Stimulated activated naive CD8-positive, alpha-beta T cell treated with anti-CD3 and anti-CD28 coated beads, Interleukin-15, Interleukin-2, amounts not matched to agents 100 U/mL and 50 U/mL, for 24 hours (primary cell): ENCODE data around the gene TIMM44.
"Not testable (repeated sequence)": the region's sequence is repeated elsewhere in the genome, so short reads cannot be mapped to it uniquely, and the experiment has no call there.

ENCODE experiments used
- ATAC-seq: fragments of 150-1000 bp; cut with Tn5 transposase; one replicate; pipeline ENCODE4 v1.10.0; 2021
- DNase-seq: peaks from one replicate; pipeline ENCODE4 v3.0.0; 2021

The TIMM44 gene

DNA sequence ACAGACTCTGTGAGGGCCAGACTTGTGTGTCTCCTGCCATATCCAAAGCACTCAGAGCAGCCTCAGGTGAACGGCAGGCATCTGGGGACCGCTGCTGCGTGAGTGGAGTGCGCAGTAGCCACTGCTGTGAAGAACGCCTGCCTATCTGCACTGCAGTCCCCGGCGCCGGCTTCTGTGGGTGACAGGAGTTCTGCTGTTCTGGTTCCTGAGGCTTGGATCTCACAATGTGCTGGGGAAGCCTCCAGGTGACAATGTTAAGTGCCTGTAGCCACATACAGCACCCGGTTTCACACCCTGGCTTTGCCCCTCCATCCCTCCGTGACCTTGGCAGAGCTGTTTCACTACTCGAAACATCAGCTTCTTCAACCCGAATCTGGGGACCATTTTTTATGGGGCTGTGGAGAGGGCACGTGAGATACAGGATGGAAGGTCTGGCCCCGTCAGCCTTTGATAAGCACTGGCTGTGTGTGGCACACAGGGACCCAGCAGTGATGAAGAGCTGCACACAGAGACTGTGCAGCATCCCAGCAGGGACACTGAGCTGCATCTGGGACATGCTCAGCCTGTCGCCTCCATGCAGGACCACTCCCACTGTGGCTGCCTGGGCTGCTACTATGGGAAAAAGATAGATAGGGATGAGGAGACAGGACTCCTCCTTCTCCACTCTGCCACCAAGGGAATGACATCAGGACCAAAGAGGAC, 33.7 kb upstream of the TIMM44 start:
- no peak for DNase-seq
- no peak for ATAC-seq

DNA sequence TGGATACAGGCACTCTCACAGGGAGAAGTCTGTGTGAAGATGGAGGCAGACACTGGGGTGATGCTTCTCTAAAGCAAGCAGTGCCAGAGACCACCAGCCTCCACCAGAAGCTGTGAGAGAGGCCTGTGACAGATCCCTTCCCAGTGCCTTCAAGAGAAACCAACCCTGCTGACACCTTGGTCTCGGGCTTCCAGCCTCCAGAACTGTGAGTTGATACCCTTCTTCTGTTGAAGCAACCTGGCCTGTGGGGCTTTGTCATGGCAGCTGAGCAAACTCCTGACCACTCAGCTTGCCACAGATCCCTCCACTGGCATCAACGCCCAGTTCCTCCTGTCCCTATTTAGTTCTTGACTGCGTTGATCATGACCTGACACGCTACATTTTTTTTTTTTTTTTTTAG, 33.0 kb upstream of the TIMM44 start:
- ATAC-seq (no peak), DNase-seq (no peak)

DNA sequence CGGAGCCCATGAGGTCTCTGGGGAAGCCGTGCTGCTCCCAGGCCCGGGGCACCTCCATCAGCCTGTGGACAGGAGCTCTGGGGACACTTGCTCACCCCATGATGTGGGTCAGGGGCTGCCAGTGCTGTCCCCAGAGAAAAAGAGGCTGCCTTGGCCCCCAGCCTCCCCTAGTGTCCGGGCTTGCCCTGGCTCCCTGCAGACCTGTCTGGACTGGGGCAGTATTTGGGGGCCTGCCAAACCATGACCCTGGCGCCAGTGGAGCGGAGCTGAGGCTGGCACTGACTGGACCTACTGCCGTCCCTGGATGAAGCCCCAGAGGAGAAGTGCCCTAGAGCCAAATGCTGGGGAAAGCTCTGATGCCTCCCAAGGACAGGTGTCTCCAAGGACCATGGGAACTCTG, 31.6 kb upstream of the TIMM44 start:
- DNase-seq (no peak), ATAC-seq (no peak)

DNA sequence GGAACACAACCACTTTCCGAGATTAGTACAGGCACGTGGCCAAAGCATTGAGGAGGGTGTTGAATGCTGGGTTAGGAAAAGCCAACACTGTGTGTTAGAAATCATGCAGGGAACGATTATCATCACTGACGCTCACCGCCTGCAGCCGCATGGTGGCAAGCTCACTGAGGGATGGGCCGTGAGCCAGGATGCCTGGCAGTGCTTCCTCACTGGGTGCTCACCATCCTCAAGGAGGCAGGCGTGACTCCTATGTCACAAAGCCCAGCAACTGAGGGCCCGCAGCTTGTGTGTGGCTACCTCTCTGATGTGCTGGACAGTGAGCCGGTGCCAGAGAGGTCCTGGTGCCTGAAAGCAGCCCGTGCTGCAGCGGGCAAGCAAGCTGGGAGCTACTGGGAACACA, 30.4 kb upstream of the TIMM44 start:
- no peak for DNase-seq
- ATAC-seq: no peak

DNA sequence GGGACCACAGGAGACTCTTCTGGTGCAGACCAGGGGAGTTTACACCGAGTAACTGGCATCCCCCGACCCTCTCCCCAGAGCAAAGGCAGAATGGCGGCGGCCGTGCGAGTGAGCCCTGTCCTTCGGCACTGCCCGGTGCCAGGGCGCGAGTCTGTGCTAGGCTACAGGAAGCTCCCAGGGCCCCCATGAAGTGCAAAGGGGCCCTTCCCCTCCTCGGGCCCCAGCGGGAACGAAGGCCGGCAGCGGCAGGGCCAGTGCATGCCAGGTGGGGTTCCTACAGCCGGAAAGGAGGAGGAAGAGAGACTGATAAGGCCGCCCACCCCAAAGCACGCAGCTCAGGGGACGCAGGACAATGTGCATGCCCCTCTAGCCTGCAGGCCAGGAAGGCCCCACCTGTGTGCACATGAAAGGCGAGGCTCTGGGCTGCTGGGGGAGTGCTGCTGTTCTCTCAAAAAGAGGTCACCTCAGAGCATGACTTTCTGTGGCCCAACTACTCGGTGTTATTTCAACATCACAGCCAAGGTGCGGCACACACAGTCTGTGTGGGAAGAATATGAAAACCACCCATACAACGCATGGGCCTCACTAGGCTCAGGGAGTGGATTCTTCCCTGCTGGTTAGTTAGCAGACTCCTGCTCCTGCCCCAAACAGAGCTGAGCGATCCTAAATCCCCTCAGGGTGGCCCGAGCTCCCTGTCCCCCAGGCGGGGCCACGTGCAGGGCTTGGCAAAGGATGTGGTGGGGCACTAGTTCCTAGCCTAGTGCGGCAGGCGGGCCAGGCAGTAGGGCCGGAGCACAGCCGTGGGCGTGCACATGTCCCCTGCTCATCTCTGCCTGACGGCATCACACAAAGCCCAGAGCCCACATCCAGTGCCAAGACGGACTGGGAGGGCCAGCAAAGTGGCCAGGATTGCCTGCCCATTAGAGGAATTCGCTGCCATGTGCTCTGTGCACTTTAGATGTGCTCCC, 28.4 kb upstream of the TIMM44 start:
- DNase-seq: no peak
- no peak for ATAC-seq

DNA sequence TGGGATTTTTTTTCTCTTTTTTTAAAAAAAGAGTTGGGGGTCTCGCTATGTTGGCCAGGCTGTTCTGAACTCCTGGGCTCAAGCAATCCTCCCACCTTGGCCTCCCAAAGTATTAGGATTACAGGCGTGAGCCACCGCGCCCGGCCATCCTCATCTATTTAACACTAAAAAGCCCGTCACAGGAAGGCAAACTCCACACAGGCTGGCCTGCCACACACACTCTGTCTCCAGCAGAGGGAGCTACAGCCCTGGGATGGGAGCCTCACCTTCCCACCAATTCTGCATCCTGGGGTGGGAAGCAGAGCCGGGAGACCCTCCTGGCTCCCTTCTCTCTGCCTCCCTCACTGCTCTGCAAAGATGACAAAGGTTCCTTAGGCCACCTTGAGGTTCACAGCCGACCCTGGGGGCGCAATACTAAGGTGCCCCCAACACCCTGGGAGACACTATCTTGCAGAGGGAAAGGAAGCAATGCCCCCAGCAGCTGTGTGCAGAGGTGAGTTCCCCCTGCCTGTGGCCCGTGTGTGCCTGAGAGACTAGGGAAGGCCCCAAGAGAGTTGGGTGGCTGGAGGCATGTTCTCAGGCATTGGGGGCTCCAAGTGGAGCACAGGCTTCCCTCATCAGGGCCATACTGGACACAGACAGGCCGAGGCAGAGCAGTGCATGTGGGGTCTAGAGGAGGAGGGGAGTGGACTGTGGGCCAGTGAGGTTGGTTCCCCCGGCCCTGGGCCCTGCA, 27.4 kb upstream of the TIMM44 start:
- no peak for ATAC-seq

DNA sequence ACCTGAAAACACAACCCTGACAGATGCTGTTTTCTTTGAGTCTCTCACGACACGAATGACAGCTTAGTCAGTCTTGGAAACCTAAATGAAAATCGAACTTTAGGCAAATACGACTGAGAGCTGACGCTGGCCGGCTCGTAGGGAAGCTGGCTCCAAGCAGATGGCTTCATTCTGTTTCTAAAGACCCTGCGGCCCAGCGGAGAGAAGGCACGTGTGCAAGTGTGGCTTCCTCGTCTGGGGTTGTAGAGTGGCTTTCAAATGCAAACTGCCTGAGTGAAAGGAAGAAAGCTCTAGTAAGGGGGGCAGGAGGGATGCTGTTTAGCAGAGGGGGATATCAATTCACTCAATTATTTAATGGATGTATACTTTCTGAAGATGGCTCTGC, 26.1 kb upstream of the TIMM44 start:
- no peak for ATAC-seq
- DNase-seq: no peak

More for the DNA sequence above, 27.4 kb upstream of the TIMM44 start:
- peak; percentile 48 for DNase-seq

DNA sequence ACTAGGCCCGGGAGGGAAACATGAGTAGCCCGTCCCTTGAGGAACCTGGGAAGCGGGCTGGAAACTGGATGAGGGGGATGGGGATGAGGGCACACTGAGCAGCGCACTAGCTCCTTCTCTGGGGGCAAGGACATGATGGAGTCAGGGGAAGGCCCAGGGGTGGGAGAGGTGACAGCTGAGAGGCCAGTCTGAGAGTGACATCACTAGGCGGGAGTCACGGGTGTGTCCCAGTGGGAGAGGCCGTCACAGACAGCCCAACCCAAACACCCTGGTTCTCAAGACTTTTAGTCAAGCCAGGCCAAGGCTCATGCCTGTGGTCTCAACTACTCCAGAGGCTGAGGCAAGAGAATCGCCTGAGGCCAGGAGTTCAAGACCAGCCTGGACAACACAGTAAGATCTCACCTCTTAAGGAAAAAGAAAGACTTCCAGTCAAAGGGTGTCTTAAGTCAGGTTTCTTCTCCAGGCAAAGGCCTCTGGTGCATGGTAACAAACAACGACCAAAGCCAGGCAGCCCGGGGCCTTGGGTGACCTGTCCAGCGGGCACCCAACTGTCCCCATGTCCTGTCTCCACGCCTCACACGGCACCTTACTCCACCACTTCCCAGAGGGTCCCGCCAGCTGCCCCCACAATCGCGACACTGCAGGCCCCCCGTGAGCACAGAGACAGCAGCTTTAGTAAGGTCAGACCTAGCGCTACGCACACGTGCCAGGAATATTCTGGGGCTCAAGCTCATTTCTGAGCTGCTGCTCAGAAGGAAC, 25.5 kb upstream of the TIMM44 start:
- DNase-seq: no peak
- ATAC-seq: no peak

DNA sequence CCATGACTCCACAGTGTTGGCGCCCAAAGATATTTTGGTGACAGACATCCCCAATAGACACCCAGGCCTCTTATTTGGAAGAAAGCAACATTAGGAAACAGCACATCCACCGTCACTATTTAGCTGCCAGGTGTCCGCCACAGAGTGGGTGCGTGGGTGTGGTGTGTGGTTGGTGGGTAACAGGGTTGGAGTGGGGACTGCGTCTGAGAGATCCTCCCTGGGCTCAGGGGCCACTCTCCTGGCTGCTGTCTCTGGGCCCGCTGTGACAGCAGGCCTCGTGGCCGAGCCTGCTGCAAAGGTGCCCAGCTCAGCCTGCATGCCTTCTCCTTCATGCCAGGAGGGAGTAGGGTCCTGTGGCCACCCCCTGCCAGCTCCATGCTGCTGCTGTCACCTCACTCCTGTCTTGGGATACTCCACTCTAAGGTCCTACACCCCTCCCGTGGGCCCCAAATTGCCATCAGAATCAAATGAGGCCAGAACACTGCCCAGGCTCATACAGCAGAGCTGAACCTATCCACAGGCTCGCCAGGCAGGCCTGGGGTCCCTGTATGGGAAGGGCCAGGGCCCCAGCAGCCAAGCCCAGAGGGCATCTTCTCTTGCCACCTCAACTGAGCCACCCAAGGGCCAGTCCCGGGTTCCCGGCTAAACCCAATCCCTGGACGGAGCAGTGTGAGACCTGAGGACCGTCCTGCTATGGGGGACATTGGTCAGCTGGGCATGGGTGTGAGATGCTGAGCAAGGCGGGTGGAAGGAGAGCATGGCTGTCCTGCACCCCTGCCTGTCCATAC, 24.7 kb upstream of the TIMM44 start:
- peak; percentile 20 for ATAC-seq
- no peak for DNase-seq

DNA sequence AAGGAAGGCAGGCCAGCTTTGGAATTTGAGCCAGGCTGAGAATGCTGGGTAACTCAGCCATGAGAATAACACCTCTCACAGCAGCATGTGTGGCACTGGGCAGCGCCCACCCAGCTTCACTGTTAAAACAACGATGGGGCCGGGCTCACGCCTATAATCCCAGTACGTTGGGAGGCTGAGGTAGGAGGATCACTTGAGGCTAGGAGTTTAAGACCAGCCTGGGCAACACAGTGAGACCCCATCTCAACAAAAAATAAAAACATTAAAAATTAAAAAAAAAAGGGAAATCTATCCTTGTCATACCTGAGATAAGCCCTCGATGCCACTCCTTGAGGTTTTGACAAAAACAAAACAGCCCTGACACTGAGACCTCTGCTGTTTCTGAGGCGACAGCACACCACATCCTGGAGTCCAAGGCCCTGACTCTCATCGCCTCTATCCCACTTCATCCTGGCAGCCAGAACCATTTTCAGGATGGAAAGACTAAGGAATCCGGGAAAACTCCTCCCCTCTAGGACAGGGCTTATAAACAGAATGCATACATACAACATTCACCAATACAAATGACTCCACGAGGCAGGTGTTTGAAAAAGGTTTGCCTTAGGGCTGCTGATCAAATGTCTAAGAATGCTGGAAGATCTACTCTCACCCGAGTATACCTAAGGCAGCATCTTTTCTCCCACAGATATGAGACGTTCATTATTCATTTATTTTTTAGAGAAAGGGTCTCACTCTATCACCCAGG, 22.6 kb upstream of the TIMM44 start:
- ATAC-seq: no peak

DNA sequence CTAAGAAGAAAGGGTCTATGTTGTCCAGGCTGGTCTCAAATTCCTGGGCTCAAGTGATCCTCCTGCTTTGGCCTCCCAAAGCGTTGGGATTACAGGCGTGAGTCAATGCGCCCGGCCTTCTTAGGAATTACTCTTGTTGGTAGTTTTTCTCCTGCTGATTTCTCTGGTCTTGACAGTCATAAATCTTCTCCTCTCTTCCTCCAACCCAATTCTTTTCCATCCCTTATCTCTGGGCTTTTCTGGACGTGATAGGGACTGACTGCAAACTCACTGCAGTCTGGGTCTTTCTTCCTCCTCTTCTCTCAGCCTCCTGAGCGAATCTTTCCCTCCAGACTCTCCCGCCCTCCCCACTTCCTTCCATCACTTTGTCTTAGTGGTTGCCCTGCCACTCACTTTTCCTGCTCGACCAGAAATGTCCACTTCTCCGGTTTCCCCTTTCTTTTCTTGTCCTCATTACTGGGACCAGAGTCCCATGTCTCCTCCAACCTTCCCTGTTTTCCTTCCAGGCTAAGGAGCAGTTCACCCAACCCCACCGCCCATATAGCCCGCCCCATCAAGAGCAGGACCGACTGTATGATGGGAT, 21.9 kb upstream of the TIMM44 start:
- DNase-seq: no peak
- ATAC-seq: no peak

More for the DNA sequence above, 22.6 kb upstream of the TIMM44 start:
- DNase-seq: no peak

DNA sequence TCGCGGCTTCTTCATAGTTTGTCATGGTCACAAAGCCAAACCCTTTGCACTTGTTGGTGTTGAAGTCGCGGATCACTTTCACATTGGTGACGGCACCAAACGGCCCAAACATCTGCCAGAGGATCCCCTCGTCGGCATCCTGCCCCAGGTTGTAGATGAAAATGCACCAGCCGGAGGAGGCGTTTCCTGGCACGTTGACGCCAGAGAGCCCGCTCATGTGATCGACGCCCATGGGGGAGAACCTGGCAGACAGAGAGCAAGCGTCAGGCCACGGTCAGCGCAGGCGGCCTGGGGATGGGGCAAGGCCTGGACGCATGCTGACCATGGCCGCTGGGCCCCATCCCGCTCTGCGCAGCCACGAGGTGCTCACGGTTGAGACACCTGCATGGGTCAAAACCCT, 20.1 kb upstream of the TIMM44 start:
- no peak for ATAC-seq
- no peak for DNase-seq

DNA sequence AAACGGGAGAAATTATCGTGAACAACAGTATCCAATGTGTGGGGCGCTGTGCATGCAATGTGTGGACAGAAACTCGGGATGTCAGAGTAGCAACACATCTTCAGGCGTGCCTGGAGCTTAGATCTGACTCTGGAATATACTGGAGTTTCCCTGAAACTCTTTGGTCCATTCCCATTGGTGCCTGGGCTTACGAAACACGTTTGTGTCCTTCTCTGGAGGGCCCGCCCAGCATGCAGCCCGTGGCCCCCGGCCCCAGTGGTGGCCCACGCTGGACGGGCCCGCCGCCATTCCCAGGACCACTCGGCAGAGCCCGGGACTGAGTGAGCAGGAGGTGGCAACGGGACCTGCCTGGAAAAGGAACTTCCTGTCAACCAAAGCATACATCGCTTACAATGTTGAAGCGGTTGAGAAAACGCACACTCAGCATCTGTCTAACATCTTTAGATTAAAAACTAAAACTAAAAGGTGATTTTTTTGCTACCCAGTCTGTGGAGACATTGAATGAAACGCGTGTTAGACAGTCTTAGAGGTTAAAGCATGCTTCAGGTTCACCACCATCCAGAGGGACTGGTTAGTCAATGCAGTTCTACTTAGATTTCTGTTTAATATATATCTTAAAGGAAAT, 19.3 kb upstream of the TIMM44 start:
- ATAC-seq (no peak), DNase-seq (no peak)

DNA sequence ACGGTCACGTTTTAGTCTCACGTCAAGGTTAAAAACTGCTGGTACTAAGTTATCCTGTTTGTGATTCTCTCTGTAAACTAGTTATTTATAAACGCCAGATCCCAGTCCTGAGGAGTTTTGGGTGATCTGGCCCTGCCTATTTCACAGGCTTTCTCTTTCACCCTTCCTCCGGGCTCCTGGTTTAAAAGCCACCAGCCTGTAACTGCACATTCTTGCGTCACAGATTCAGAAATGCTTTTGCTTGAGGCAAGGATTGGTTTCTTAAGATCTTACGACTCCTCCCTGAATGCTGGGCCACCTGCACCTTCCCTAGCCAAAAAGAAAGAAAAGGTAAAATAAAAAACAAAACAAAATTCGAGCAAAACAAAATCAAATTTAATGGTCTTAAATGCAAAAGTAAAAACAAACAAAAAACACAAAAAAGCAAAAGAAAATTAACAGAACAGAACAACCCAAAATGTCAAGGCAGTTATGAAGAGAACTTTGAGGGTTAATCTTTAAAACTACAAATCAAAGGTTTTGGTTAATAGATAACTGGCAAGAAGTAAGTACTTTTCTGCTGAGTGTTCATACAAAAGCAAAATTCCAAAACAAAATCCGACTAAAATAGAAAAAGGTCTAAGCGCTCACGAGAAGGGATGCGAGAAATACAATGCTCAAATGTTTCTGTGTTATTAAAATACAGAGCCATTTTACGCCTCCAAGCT, 18.6 kb upstream of the TIMM44 start:
- DNase-seq: no peak
- ATAC-seq: no peak

DNA sequence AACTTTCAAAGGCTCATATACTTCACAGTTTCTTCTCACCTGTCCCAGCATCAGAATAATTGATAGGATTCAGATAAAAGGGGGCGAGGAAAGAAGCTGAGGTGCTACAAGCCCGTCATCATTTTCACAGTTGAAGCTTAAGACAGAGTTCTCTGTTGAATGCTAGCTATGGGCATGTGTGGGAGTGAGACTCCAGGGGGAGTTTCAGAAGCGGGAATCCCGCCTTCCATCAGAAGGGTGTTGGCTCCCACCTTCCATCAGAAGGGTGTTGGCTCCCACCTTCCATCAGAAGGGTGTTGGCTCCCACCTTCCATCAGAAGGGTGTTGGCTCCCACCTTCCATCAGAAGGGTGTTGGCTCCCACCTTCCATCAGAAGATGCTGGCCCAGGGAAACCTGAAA, 17.6 kb upstream of the TIMM44 start:
- not testable (repeated sequence) for ATAC-seq, DNase-seq

DNA sequence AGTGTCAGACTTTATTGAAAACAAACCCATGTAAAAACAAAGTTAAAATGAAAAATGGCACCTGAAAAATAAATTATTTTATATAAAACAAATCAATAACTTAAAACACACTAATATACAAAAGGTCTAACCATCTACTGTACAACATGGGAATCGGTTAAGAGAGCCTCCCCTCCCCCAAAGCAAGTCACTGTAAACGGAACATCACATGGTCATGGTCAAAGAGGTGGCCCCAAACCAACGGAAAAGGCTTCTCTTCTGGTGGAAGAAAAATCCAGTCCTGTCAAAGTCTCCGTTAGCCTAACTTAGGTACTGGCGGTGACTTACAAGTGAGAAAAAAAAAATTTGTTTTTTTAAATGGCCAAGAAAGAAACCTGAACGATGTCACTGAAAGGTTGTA, 15.7 kb upstream of the TIMM44 start:
- ATAC-seq (no peak), DNase-seq (no peak)

DNA sequence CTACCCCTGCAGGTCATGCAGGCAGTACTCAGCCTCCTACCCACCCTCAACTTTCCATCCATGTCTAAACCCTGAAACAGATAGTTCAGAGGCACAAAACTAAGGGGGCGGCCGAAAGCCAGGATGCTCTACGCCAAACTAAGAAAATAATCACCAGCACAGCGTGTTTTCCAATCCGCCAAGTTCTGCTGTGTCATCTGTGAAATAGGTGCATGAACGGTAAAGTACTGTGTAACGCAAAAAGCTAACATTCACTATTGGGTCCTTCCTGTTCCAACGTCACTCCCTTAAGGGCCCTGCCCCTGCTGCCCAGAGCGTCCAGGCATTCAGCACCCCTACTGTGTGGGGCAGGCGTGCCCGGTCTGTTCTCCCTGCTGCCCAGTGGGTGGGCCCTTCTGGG, 12.2 kb upstream of the TIMM44 start:
- DNase-seq: no peak
- no peak for ATAC-seq

DNA sequence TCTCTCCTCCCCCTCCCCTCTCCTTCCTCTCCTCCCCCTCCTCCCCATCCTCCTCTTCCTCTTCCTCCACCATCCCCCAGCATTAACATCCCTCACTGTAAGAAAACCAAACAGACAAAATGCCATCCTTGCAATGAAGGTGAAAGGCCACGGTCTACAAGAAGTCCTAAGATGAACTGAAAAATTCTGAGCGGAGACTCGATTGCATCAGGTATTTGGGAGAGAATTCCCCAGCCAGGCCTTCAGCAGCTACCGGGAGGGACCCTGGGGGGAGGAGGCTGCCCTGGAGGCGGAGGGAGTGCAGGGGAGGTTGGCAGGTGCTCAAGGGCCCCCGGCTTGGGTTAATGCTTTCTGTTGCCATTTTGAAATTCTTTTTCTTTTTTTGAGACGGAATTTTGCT, 10.1 kb upstream of the TIMM44 start:
- ATAC-seq: no peak
- no peak for DNase-seq

DNA sequence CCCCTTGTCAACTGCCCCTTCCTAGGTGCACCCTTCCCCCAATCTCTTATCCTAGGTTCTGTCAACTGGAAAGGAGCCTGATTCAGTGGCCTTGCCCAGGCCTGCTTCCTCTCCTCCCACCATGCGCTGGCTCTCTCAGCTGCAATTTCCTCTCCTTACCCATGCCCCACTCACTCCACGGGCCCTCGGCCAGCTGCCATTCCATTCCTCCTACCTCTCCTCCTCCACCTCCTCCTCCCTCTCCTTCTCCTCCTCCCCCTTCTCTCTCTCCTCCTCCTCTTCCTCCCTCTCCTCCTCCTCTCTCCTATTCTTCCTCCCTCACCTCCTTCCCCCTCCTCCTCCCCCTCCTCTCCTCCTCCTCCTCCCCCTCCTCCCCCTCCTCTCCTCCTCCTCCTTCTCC, 9.6 kb upstream of the TIMM44 start:
- ATAC-seq (no peak), DNase-seq (no peak)
